Lower leg skin (tissue), 3 donors: ENCODE measurements around the gene ERFL.

ENCODE experiments used
- POLR2A ChIP-seq, 2 donors: fragments of 450-650 bp; IDR thresholded peaks; one replicate each; pipeline ENCODE4 v1.6.1; 2016 to 2017; ENCODE audit warnings: antibody characterized with exemption in 2 of 2, mild to moderate bottlenecking in 1 of 2, moderate library complexity in 1 of 2
- TF ChIP-seq, protein P1 (sequence below), 3 donors: fragments of 450-650 bp; IDR thresholded peaks; one replicate each; pipeline ENCODE4 v1.5.1; 2016; ENCODE audit warnings: antibody characterized with exemption in 3 of 3, mild to moderate bottlenecking in 3 of 3, moderate library complexity in 2 of 3

DNA sequence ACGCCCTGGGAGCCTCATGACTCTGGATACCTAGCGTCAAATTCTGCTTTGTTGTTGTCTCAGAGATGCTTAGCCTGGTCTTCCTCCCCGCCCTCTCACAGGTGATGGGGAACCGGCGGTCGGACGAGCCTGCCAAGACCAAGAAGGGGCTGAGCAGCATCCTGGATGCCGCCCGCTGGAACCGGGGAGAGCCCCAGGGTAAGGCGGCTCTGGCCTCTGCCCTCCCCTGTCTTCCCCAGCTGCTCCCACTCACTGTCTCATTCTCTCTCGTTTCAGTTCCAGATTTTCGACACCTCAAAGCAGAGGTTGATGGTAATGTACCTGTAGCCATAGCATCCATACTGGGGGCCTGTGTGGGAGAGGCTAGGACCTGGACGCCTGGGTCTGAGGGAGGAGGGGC, 33.9 kb downstream of the ERFL start:
- no peak for TF ChIP-seq POLR2A (IDR thresholded peaks at IDR 0.05)
- TF ChIP-seq, protein P1, sequence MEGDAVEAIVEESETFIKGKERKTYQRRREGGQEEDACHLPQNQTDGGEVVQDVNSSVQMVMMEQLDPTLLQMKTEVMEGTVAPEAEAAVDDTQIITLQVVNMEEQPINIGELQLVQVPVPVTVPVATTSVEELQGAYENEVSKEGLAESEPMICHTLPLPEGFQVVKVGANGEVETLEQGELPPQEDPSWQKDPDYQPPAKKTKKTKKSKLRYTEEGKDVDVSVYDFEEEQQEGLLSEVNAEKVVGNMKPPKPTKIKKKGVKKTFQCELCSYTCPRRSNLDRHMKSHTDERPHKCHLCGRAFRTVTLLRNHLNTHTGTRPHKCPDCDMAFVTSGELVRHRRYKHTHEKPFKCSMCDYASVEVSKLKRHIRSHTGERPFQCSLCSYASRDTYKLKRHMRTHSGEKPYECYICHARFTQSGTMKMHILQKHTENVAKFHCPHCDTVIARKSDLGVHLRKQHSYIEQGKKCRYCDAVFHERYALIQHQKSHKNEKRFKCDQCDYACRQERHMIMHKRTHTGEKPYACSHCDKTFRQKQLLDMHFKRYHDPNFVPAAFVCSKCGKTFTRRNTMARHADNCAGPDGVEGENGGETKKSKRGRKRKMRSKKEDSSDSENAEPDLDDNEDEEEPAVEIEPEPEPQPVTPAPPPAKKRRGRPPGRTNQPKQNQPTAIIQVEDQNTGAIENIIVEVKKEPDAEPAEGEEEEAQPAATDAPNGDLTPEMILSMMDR (IDR thresholded peaks at IDR 0.05), result no peak
